Small intestine (tissue), 7 donors: ENCODE results near the gene CAPN11. TPM values are rescaled to one million over a fixed set of nuclear protein-coding genes. Genes with fewer than 3 reads are reported as not detected.
A peak's percentile ranks its signal among the peaks of the same experiment; 100 is the strongest.
"Not testable (repeated sequence)": the region's sequence is repeated elsewhere in the genome, so short reads cannot be mapped to it uniquely, and the experiment has no call there.

Experiments used
- DNase-seq, 2 donors: peaks; one replicate each; pipeline versions ENCODE4 v3.0.0 to v3.0.0-alpha.2; 2013
- FAIRE-seq: peaks from 2 replicates; lab custom pipeline; 2012; peaks lifted over from hg19 to GRCh38; lab: Jason Lieb, UNC
- H3K27ac ChIP-seq, 3 donors: one replicate each; pipeline ENCODE4 v1.5.1; 2013; ENCODE audit warnings: low read length in 2 of 3, mild to moderate bottlenecking in 2 of 3, control low read depth in 1 of 3, inconsistent platforms in 1 of 3, low read depth in 1 of 3, moderate library complexity in 1 of 3
- H3K27me3 ChIP-seq, 3 donors: one replicate each; pipeline ENCODE4 v1.6.1; 2013; ENCODE audit warnings: low read length in 3 of 3, inconsistent platforms in 1 of 3; ENCODE audit not compliant: control insufficient read depth in 3 of 3, insufficient read depth in 3 of 3
- H3K36me3 ChIP-seq, 3 donors: one replicate each; pipeline ENCODE4 v1.6.1; 2013; ENCODE audit warnings: low read length in 3 of 3, inconsistent platforms in 1 of 3, low read depth in 1 of 3, mild to moderate bottlenecking in 1 of 3, moderate library complexity in 1 of 3; ENCODE audit not compliant: control insufficient read depth in 3 of 3, insufficient read depth in 2 of 3
- H3K4me1 ChIP-seq, 3 donors: one replicate each; pipeline ENCODE4 v1.6.1; 2013; ENCODE audit warnings: low read length in 2 of 3, inconsistent platforms in 1 of 3, low read depth in 1 of 3, mild to moderate bottlenecking in 1 of 3, moderate library complexity in 1 of 3; ENCODE audit not compliant: control insufficient read depth in 3 of 3, insufficient read depth in 2 of 3
- H3K4me3 ChIP-seq, 3 donors: one replicate each; pipeline ENCODE4 v1.5.1; 2013; ENCODE audit warnings: low read length in 3 of 3, control low read depth in 1 of 3, inconsistent platforms in 1 of 3, low read depth in 1 of 3, mild to moderate bottlenecking in 1 of 3, moderate library complexity in 1 of 3
- H3K9me3 ChIP-seq, 2 donors: one replicate each; pipeline ENCODE4 v1.6.1; 2013; ENCODE audit warnings: low read depth in 1 of 2, low read length in 1 of 2; ENCODE audit not compliant: control insufficient read depth in 2 of 2, insufficient read depth in 1 of 2
- WGBS, 3 donors: extraction: QIAGEN DNeasy Blood & Tissue Kit; methylation state at CpG; one replicate each; pipeline ENCODE4 v1.1.7; 2013; 5-methylcytosine and 5-hydroxymethylcytosine counted together
- polyA plus RNA-seq, 4 donors: library from polyadenylated mRNA; stranded (reverse) in 3 of 4; unstranded in 1 of 4; fragments of 200-250 nt in 3 of 4; fragments of 120-200 nt in 1 of 4; gene quantifications; one replicate each; pipeline versions ENCODE4 v1.2.1 to v1.2.3, GENCODE V29; 2013
- donor health status: healthy with polysubstance abuse.
- donor health status: control.
- donor health status: control.
- donor health status: Bipolar disorder and iron deficiency.
- donor health status: healthy.

CAPN11 gene
- polyA plus RNA-seq, 4 donors, result 0.18 TPM; not detected in 3

- H3K27me3 ChIP-seq, result no peaks in the 10 kb centered on the region
- H3K4me3 ChIP-seq, result no peak overlapping the region
- FAIRE-seq (no peak), DNase-seq (no peak)
- peaks cover 0 to 63% (median 0%) of the 10 kb centered on the region in 3 donors for H3K36me3 ChIP-seq
- no peaks in the 10 kb centered on the region for H3K9me3 ChIP-seq
- no peak overlapping the region for H3K27ac ChIP-seq
- H3K4me1 ChIP-seq, result peaks cover 0 to 34% (median 0%) of the 10 kb centered on the region in 3 donors
- 91 to 96% (median 95%) methylated on average over 10 of the region's 10 CpGs for WGBS, 3 donors
Measured at GRCh38 chr6:44230034-44230675, 71.5 kb downstream of the CAPN11 start.

DNA sequence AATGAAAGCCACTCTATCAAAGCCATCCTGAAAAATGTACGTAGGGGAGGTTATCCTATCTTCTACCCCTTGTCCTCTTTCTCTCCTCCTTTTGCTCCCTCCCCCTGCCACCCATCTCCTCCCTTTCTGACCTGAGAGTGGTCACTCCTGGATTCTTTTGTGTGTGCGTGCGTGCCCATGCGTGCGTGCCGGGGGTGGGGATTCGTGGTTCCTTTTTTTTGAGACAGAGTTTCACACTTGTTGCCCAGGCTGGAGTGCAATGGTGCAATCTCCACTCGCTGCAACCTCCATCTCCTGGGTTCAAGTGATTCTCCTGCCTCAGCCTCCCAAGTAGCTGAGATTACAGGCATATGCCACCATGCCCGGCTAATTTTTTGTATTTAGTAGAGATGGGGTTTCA, 72.8 kb downstream of the CAPN11 start:
- 91 to 96% (median 91%) methylated on average over 9 of the region's 9 CpGs for WGBS, 3 donors
- not testable (repeated sequence) for H3K27ac ChIP-seq
- H3K4me1 ChIP-seq, result peaks cover 0 to 24% (median 0%) of the 10 kb centered on the region in 3 donors

DNA sequence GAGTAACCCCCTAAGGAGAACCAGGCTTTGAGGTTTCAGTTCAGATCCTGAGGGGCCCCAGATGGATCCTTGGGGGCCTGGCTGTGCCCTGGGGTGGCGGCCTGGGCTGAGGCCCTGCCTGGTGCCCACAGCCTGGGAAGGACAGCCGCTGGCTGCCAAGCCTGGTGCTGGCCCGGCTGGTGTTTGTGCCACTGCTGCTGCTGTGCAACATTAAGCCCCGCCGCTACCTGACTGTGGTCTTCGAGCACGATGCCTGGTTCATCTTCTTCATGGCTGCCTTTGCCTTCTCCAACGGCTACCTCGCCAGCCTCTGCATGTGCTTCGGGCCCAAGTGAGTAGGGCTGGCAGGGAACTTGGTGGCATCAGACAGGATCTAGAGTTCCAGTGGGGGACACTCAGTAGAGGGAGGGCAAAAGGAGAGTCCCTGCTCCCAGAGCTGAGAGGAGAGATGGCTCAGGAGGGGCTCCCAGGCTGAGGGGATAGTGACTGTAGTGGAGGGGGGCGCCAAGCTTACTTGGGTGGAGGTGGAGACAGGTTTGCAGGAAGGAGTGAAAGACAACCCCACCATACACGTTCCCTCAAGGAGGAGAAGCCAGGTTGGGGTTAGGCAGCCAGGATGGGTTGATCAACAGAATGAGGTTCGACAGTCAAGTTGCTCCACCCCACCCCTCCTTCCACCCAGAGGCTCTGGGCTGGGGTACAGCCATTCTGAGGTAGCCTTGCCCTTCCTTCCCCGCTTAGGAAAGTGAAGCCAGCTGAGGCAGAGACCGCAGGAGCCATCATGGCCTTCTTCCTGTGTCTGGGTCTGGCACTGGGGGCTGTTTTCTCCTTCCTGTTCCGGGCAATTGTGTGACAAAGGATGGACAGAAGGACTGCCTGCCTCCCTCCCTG, 74.3 kb downstream of the CAPN11 start:
- 87 to 95% (median 92%) methylated on average over 16 of the region's 16 CpGs for WGBS, 3 donors
- no peak overlapping the region for H3K4me3 ChIP-seq
- peak overlapping the region in 1 of 3 donors; percentile 47 for H3K27ac ChIP-seq
- no peaks in the 10 kb centered on the region for H3K27me3 ChIP-seq
- DNase-seq, result no peak
- peaks cover 0 to 18% (median 4%) of the 10 kb centered on the region in 3 donors for H3K4me1 ChIP-seq
- FAIRE-seq, result no peak
- peaks cover 0 to 57% (median 0%) of the 10 kb centered on the region in 3 donors for H3K36me3 ChIP-seq
- no peaks in the 10 kb centered on the region for H3K9me3 ChIP-seq

More for the DNA sequence above, 72.8 kb downstream of the CAPN11 start:
- peaks cover 0 to 62% (median 0%) of the 10 kb centered on the region in 3 donors for H3K36me3 ChIP-seq
- DNase-seq, H3K9me3 ChIP-seq, FAIRE-seq, H3K27me3 ChIP-seq, H3K4me3 ChIP-seq: not testable (repeated sequence)

GRCh38 chr6:44233567-44234100, 75.0 kb downstream of the CAPN11 start:
- peak overlapping the region in 1 of 3 donors; percentile 47 for H3K27ac ChIP-seq
- DNase-seq, result no peak
- H3K9me3 ChIP-seq, result no peaks in the 10 kb centered on the region
- WGBS, 3 donors, result 69 to 90% (median 85%) methylated on average over 13 to 14 of the region's 14 CpGs
- FAIRE-seq, result no peak
- peaks cover 0 to 52% (median 0%) of the 10 kb centered on the region in 3 donors for H3K36me3 ChIP-seq
- H3K27me3 ChIP-seq, result no peaks in the 10 kb centered on the region
- peaks cover 0 to 24% (median 4%) of the 10 kb centered on the region in 3 donors for H3K4me1 ChIP-seq
- H3K4me3 ChIP-seq, result no peak overlapping the region

Other genes starting within 250 kb of the CAPN11 start
- 100 to 1,000 TPM in 2 of 4 donors, 10 to 100 TPM in 2; 48.7 to 116 (median 96.0) TPM for gene MRPL14, start 31.4 kb upstream of the CAPN11 start, polyA plus RNA-seq
- 10 to 100 TPM; 13.2 to 33.9 (median 25.6) TPM for gene TMEM63B, start 31.3 kb upstream of the CAPN11 start, polyA plus RNA-seq
- under 1 TPM in 2 of 4 donors, not detected in 2; 0.19 to 0.98 TPM for gene MYMX, start 58.1 kb downstream of the CAPN11 start, polyA plus RNA-seq
- 10 to 100 TPM in 2 of 4 donors, 1 to 10 TPM in 2; 2.4 to 38.0 (median 13.6) TPM for gene SLC29A1, start 64.8 kb downstream of the CAPN11 start, polyA plus RNA-seq
- gene HSP90AB1, start 88.3 kb downstream of the CAPN11 start, polyA plus RNA-seq, result 100 to 1,000 TPM; 100 to 773 (median 351) TPM
- gene SLC35B2, start 98.7 kb downstream of the CAPN11 start, polyA plus RNA-seq, result 10 to 100 TPM in 3 of 4 donors, 1 to 10 TPM in 1; 6.5 to 41.7 (median 22.3) TPM
- gene NFKBIE, start 106.7 kb downstream of the CAPN11 start, polyA plus RNA-seq, result 10 to 100 TPM in 2 of 4 donors, 1 to 10 TPM in 2; 7.6 to 13.5 (median 9.7) TPM
- 1 to 10 TPM in 1 of 4 donors, under 1 TPM in 1, not detected in 2; 0.96 to 3.1 TPM for gene TMEM151B, start 111.6 kb downstream of the CAPN11 start, polyA plus RNA-seq
- 10 to 100 TPM in 2 of 4 donors, 1 to 10 TPM in 2; 3.2 to 14.4 (median 9.1) TPM for gene AARS2, start 154.5 kb downstream of the CAPN11 start, polyA plus RNA-seq
- gene SPATS1, start 183.8 kb downstream of the CAPN11 start, polyA plus RNA-seq, result under 1 TPM in 1 of 4 donors, not detected in 3; 0.13 TPM
- 10 to 100 TPM in 1 of 4 donors, 1 to 10 TPM in 3; 8.6 to 21.2 (median 9.7) TPM for gene CDC5L, start 228.9 kb downstream of the CAPN11 start, polyA plus RNA-seq